ENCODE measurements around the gene NAPEPLD. TPM values are rescaled to one million over a fixed set of nuclear protein-coding genes. Genes with fewer than 3 reads are reported as not detected.
"Not testable (repeated sequence)": the region's sequence is repeated elsewhere in the genome, so short reads cannot be mapped to it uniquely, and the experiment has no call there.

Gene NAPEPLD
- total RNA-seq = 10 to 100 TPM; 19.5 to 27.9 (median 21.5) TPM
- polyA plus RNA-seq = 10 to 100 TPM in 1 of 2 donors, 1 to 10 TPM in 1; 7.5 to 17.3 TPM
- long read RNA-seq, donor 1, full-length matches to known transcripts = 39 of 69 reads
- long read RNA-seq, donor 1, partial matches to known transcripts = 9 of 69 reads
- long read RNA-seq, donor 1, other reads (novel, unspliced or antisense) = 21 of 69 reads
- long read RNA-seq, donor 2, full-length matches to known transcripts = 5 of 5 reads
- long read RNA-seq, donor 2, partial matches to known transcripts = 0 of 5 reads
- long read RNA-seq, donor 2, other reads (novel, unspliced or antisense) = 0 of 5 reads
- long read RNA-seq, donor 3, full-length matches to known transcripts = 9 of 25 reads
- long read RNA-seq, donor 3, partial matches to known transcripts = 9 of 25 reads
- long read RNA-seq, donor 3, other reads (novel, unspliced or antisense) = 7 of 25 reads

- H3K4me3 ChIP-seq = peak within 1 kb of the TSS; percentile 83
- TF ChIP-seq POLR2A (IDR thresholded peaks at IDR 0.05) (peak; percentile 49), CTCF (IDR thresholded peaks at IDR 0.05) (peak in 1 of 3 donors; percentile 10), EP300 (IDR thresholded peaks at IDR 0.05) (no peak)
- no peaks in the 10 kb centered on the region for H3K36me3 ChIP-seq
- H3K27me3 ChIP-seq = no peaks in the 10 kb centered on the region
- peak within 1 kb of the TSS; percentile 89 to 96 for H3K27ac ChIP-seq
- intact Hi-C loops (cut with DNase I) = loop anchor here in 3 of 4 donors (5.0 to 10.0 kb wide), 2 partner anchors 72 to 74 kb away; partner anchors contain the start of genes ARMC10 (in 3 of the 3) and FBXL13 (in 1 of the 3)
- H3K4me1 ChIP-seq (ENCODE audit: insufficient read depth) = no peaks in the 10 kb centered on the region
- no peaks in the 10 kb centered on the region for H3K9me3 ChIP-seq
- 1 to 2% (median 2%) methylated on average over 63 to 82 of the region's 82 CpGs for WGBS, 3 donors
- DNase-seq = peak; percentile 87 to 92 (median 89)
These were observed at the start of gene NAPEPLD for GRCh38 chr7:103148994-103149807. TSS of gene NAPEPLD (minus strand) at chr7:103149099. CDS start at chr7:103128776, 20,323 bp downstream.

- H3K4me1 ChIP-seq (ENCODE audit: insufficient read depth); H3K27ac ChIP-seq; H3K4me3 ChIP-seq; H3K36me3 ChIP-seq; intact Hi-C loops (cut with DNase I); H3K9me3 ChIP-seq; H3K27me3 ChIP-seq; DNase-seq: not testable (repeated sequence)
- 81 to 86% (median 82%) methylated on average over 3 of the region's 3 CpGs for WGBS, 3 donors
These were observed 49.2 kb upstream of the NAPEPLD start for GRCh38 chr7:103198079-103198478.

GRCh38 chr7:103195364-103195763 is 46.5 kb upstream of the NAPEPLD start:
- H3K4me1 ChIP-seq (ENCODE audit: insufficient read depth); H3K27ac ChIP-seq; H3K4me3 ChIP-seq; intact Hi-C loops (cut with DNase I); H3K36me3 ChIP-seq; H3K27me3 ChIP-seq; DNase-seq; H3K9me3 ChIP-seq: not testable (repeated sequence)
- 70 to 72% (median 71%) methylated on average over 4 of the region's 4 CpGs for WGBS, 3 donors

- 64 to 72% (median 69%) methylated on average over 8 of the region's 8 CpGs for WGBS, 3 donors
- DNase-seq; H3K9me3 ChIP-seq; H3K4me1 ChIP-seq (ENCODE audit: insufficient read depth); H3K27me3 ChIP-seq; H3K27ac ChIP-seq; H3K4me3 ChIP-seq; H3K36me3 ChIP-seq; intact Hi-C loops (cut with DNase I): not testable (repeated sequence)
These were observed 23.7 kb upstream of the NAPEPLD start for GRCh38 chr7:103172415-103173146.

GRCh38 chr7:103171695-103172414 is 23.0 kb upstream of the NAPEPLD start:
- H3K9me3 ChIP-seq; H3K4me3 ChIP-seq; H3K36me3 ChIP-seq; H3K4me1 ChIP-seq (ENCODE audit: insufficient read depth); DNase-seq; H3K27me3 ChIP-seq; intact Hi-C loops (cut with DNase I); H3K27ac ChIP-seq: not testable (repeated sequence)
- WGBS, 3 donors = 95 to 98% (median 96%) methylated on average over 6 of the region's 6 CpGs

- 92 to 95% (median 95%) methylated on average over 3 of the region's 3 CpGs for WGBS, 3 donors
- H3K4me3 ChIP-seq; DNase-seq; H3K27me3 ChIP-seq; H3K4me1 ChIP-seq (ENCODE audit: insufficient read depth); H3K9me3 ChIP-seq; H3K36me3 ChIP-seq; H3K27ac ChIP-seq; intact Hi-C loops (cut with DNase I): not testable (repeated sequence)
These were observed 18.1 kb upstream of the NAPEPLD start for GRCh38 chr7:103166921-103167544.

- 84 to 92% (median 89%) methylated on average over 5 of the region's 5 CpGs for WGBS, 3 donors
- intact Hi-C loops (cut with DNase I) = not testable (repeated sequence)
These were observed 14.4 kb upstream of the NAPEPLD start for GRCh38 chr7:103163087-103163825.

GRCh38 chr7:103162641-103163040 is 13.7 kb upstream of the NAPEPLD start:
- H3K4me1 ChIP-seq (ENCODE audit: insufficient read depth); DNase-seq; H3K27me3 ChIP-seq; H3K27ac ChIP-seq; H3K9me3 ChIP-seq; H3K36me3 ChIP-seq; intact Hi-C loops (cut with DNase I); H3K4me3 ChIP-seq: not testable (repeated sequence)
- 17 to 27% (median 23%) methylated on average over 2 of the region's 2 CpGs for WGBS, 3 donors

More at GRCh38 chr7:103163087-103163825, 14.4 kb upstream of the NAPEPLD start:
- not testable (repeated sequence) for H3K4me3 ChIP-seq; H3K36me3 ChIP-seq; DNase-seq; H3K27ac ChIP-seq; H3K4me1 ChIP-seq (ENCODE audit: insufficient read depth); H3K9me3 ChIP-seq; H3K27me3 ChIP-seq
